GM18507 (cell line): Measurements from ENCODE around the gene CALU.

Experiments used
- DNase-seq: peaks from one replicate; pipeline ENCODE4 v3.0.0; 2011; ENCODE audit warnings: low read depth; ENCODE audit not compliant: insufficient read length; ENCODE audit errors: extremely low spot score
- FAIRE-seq: peaks from 2 replicates; lab custom pipeline; 2011; peaks lifted over from hg19 to GRCh38; lab: Jason Lieb, UNC

CALU gene

DNA sequence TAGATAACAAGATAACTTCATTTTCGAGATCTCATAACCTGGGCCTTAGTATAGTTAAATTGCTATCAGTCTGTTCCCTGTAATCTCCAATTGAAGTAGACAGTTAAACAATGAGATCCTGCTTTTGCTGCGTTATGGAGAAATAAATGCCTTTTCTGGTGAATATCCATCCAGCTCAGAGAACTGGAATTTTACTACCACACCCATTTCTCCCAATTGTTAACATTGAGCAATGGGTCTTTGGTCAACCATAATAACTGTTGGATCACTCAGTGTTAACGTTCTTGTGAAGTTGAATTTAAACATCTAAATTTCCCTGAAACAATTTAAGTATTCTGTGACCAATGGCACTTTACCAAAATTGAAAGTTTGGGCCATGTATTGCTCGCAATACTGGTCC is 3.0 kb downstream of the CALU start:
- DNase-seq (no peak), FAIRE-seq (no peak)

DNA sequence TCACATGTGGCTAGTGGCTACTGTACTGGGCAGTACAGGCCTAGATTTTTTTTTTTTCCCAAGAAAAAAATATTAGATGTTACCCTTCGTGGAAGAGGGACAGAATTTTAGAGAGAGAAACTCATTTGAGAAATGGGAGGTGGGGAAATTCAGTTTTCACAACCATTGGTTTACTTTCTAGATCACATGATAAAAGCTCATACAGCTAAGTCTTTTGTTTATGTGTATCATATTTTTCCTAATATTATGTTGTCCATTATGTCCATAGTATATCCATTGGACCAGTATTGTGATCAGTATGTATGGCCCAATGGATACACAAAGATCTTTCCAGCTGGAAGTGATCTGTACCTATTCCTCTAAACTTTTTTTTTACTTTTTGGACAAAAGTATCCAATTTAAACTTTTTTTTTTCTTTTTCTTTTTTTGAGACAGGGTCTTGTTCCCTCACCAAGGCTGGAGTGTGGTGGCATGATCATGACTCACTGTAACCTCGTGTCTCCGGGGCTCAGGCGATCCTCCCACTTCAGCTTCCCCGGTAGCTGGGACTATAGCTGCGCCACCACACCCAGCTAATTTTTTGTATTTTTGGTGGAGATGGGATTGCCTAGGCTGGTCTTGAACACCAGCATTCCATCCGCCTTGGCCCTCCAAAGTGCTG is 4.1 kb downstream of the CALU start:
- no peak for DNase-seq
- no peak for FAIRE-seq

GRCh38 chr7:128744366-128744905 is 5.3 kb downstream of the CALU start:
- DNase-seq (no peak), FAIRE-seq (no peak)

- FAIRE-seq (no peak), DNase-seq (no peak)
Observed at GRCh38 chr7:128745706-128746105, 6.5 kb downstream of the CALU start.

DNA sequence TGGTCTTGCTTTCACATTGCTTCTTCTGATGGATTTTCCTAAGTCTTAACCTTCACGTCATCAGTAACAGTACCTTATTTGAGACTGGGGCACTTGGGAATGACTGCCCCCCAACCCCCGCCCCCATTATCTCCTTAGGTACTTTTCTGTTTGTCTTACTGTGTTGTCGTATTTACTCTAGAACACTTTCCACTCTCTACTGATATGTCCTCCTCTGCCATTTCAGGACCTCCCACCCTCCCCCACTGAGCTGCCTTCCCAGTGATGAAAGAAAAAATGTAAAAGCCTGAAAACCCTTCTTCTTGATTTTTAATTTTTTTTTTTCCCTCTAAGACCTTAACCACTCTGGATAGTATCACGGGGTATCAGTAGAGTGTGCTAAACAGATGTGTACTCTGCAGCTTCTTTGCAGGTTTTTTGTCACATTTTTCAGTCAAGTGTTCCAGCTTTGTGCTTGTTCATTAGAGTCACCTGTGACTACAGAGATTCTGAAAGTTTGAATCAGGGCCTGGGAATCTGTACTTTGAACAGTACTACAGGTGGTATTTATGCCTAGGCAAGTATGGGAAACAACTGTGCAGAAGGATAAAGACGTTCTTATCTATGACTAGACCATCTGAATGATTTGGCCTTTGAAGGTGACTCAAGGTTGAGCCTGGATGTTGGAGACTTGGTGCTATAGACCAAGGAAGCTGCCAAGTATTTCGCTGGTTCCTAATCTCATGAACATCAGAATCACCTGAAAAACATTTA is 8.3 kb downstream of the CALU start:
- FAIRE-seq (no peak), DNase-seq (no peak)

- no peak for DNase-seq
- FAIRE-seq: no peak
Observed at GRCh38 chr7:128752251-128752650, 13.1 kb downstream of the CALU start.

GRCh38 chr7:128755075-128755818 is 16.1 kb downstream of the CALU start:
- FAIRE-seq (no peak), DNase-seq (no peak)

- DNase-seq (no peak), FAIRE-seq (no peak)
Observed at GRCh38 chr7:128755819-128756476, 16.8 kb downstream of the CALU start.

- DNase-seq: no peak
- FAIRE-seq: no peak
Observed at GRCh38 chr7:128757203-128757602, 18.0 kb downstream of the CALU start.

GRCh38 chr7:128758553-128758952 is 19.4 kb downstream of the CALU start:
- DNase-seq (no peak), FAIRE-seq (no peak)

DNA sequence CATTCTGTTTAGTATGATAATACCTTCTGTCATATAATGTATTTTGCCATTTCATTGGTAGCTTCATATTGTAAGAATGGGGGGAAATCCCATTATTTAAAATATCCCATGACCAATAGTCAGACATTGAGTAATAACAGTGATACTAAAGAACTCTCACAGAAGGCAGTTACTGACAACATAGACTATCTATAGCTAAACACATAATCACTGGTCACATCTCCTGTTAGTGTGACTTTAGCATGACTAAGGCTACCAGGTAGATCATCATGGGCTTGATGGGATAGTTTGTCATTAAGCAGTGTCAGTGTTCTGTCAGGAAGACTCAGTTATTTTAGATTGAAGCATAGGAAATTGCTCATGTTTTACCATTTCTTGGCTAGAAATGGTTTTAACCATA is 20.1 kb downstream of the CALU start:
- DNase-seq (no peak), FAIRE-seq (no peak)

DNA sequence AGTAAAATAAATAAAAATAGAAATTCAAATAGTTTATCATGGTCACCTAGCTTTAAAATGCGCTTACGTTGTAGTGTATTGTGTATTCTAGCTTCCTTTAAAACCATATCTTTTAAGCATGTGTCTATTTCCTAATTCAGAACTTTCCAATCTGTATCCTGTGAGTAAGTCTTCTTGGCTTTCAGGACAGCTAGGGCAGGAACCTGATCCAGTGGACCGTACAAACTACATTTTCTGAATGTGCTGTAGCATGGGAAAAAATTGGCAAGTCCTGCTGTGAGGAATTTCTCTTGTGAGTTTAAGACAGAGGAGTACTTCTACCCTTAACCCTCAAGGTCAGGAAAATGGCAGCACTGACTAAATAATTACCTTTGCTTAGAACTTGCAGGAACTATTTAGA is 24.4 kb downstream of the CALU start:
- FAIRE-seq (no peak), DNase-seq (no peak)

DNA sequence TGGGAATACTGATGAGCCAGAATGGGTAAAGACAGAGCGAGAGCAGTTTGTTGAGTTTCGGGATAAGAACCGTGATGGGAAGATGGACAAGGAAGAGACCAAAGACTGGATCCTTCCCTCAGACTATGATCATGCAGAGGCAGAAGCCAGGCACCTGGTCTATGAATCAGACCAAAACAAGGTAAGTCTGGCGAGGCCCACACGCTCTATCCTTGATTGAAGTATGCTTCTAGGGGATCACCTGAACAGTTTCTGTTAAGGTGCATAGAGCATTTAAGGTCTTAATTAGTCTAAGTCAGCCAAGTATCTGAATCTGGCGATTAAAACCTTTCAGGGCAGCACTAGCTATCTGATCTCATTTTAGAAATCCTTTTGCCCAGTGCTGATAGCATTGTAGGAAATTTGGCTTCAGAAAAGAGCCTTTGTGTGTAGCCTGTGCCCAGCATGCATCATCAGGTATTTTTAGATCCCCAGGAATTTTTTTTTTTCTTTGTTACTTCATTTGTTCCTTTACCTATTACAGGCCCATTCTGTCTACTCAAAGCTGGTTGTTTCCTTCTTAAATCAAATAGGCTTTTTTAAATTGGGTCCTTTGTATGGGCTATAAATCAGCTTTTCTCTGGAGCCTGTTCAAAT is 28.4 kb downstream of the CALU start:
- FAIRE-seq (no peak), DNase-seq (no peak)

GRCh38 chr7:128770233-128770632 is 31.1 kb downstream of the CALU start:
- FAIRE-seq (no peak), DNase-seq (no peak)

- no peak for DNase-seq
- no peak for FAIRE-seq
Observed at GRCh38 chr7:128773604-128774003, 34.4 kb downstream of the CALU start.

DNA sequence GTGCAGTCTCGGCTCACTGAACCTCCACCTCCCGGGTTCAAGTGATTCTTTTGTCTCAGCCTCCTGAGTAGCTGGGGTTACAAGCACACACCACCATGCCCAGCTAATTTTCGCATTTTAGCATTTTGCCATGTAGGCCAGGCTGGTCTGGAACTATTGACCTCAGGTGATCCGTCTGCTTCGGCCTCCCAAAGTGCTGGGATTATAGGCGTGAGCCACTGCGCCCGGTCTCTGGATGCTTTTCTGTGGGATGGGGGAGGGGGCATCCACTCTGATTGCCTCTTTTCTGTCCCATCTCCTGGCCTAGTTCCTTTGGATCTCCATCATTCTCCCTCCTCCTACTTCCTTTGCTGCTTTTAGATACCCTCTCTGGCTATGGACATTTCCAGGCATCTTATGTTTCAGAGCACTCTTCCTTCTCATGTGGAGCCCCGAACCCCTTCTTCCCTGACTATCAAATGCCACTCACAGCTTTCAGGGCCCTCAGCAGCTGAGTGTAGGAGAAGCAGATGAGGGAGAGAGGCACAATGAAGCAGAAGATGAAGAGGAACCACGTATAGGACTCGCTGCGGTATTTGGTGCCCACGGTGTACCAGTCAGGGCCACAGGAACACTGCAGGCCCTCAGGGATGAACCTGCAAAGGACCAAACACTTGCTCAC is 35.0 kb downstream of the CALU start:
- DNase-seq (no peak), FAIRE-seq (no peak)

DNA sequence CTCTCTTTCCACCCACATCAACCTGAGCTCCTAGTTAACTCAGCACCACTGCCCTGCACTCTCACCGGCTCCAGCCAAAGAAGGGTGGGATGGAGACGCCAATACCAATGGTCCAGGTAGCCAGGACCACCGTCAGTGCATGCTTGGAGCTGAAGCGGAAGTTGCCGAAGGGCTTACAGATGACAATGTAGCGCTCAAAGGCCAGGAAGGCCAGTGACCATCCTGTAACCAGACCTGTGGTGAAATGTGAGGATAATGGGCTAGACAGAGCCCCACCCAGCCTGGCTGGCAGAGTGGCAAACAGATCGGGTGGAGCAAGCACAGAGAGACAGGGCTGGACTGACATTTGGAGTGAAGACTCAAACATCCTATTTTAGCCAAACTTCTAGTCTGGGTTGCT is 35.8 kb downstream of the CALU start:
- FAIRE-seq (no peak), DNase-seq (no peak)

DNA sequence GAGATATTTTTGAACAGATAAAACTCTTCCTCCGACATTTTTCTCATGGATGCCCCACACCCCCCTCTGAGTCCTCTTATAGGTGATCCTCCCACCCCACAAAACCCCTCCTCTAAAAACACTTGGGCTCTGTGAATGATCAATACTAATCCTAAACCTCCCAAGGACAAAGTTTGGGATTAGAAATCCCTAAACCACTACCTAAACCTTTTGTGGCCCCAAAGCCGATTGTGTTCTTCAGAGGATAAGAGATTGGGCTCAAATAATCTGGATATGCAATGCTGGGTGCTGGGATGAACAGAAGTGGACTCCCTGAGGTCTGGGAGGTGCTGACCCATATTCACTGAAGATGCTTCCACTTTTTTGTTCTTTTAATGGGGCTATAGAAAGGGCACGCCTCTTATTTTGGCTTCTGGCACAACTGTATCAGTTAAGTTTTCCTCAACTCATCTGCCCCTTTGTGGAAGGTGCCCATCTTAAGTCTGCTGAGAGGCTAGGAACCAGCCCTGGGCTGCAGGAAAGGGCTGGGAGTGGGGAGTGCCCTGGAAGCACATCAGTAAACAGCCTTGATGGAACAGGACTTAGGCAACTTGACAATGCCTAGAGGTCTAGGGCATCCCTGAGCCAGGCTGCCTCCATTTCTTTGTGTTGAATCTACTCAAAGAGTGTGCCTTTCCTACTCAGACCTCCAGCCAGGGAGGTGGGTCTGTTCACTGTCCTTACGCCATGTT is 36.8 kb downstream of the CALU start, which contains the start of gene OPN1SW:
TSS of gene OPN1SW (minus strand) at position 51 of the 731 bp plus-strand sequence. CDS start at position 38, 13 bp downstream.
- DNase-seq: no peak
- FAIRE-seq: no peak
